ENCODE results near the gene ARL1. TPM values are rescaled to one million over a fixed set of nuclear protein-coding genes. Genes with fewer than 3 reads are reported as not detected.

The ARL1 gene
- total and polyA plus RNA-seq, 9 of the 15 experiments (the other 6 are each of a cell fraction or from before 2014, with no cell fraction given) = 53.0 to 127 (median 68.6) TPM

DNA sequence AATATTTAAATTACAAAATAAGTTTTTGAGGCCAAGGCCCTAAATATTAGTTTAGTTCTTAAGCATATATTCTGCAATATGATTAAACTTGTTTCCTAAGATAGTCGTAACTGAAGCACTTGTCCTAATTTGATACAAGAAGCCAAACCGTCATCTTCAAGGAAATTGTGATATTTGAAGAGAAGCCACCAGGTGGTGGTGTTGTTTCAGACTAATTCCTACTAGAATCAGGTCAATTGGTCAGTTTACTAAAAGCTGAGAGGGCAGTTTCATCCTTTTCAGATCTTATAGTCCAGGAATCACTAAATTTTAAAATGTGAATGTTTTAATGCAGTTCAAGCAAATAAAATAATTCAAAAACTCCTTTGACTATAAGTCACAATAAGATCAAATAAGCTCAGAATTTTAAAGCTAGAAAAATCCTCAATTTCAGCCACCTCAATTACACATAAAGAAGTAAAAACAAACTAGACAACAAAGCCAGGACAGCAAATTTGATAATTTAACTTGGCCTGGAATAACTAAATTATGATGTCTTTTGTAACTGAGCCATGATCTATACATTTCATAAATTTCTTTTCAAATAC lies 7.1 kb upstream of the ARL1 start (continued):
- TF ChIP-seq, protein P1, sequence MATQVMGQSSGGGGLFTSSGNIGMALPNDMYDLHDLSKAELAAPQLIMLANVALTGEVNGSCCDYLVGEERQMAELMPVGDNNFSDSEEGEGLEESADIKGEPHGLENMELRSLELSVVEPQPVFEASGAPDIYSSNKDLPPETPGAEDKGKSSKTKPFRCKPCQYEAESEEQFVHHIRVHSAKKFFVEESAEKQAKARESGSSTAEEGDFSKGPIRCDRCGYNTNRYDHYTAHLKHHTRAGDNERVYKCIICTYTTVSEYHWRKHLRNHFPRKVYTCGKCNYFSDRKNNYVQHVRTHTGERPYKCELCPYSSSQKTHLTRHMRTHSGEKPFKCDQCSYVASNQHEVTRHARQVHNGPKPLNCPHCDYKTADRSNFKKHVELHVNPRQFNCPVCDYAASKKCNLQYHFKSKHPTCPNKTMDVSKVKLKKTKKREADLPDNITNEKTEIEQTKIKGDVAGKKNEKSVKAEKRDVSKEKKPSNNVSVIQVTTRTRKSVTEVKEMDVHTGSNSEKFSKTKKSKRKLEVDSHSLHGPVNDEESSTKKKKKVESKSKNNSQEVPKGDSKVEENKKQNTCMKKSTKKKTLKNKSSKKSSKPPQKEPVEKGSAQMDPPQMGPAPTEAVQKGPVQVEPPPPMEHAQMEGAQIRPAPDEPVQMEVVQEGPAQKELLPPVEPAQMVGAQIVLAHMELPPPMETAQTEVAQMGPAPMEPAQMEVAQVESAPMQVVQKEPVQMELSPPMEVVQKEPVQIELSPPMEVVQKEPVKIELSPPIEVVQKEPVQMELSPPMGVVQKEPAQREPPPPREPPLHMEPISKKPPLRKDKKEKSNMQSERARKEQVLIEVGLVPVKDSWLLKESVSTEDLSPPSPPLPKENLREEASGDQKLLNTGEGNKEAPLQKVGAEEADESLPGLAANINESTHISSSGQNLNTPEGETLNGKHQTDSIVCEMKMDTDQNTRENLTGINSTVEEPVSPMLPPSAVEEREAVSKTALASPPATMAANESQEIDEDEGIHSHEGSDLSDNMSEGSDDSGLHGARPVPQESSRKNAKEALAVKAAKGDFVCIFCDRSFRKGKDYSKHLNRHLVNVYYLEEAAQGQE (IDR thresholded peaks at IDR 0.05; ENCODE audit: borderline replicate concordance) = peak; percentile 76; the same call in 1 of the 2 replicates
- TF ChIP-seq, protein P1 (CRISPR knock-in tag; IDR thresholded peaks at IDR 0.05; ENCODE audit: low read depth) = no peak
- TF ChIP-seq MAFG (tag; conservative IDR thresholded peaks at IDR 0.05) (peak; percentile 78), RAD21 (CRISPR knock-in tag; conservative IDR thresholded peaks at IDR 0.05 in 1 of 2, IDR thresholded peaks at IDR 0.05 in 1 of 2) (peak; percentile 87 to 88), ZNF764 (CRISPR knock-in tag; IDR thresholded peaks at IDR 0.05; ENCODE audit: low read depth) (no peak), BMI1 (IDR thresholded peaks at IDR 0.05; ENCODE audit: low read length) (no peak), ZNF316 (IDR thresholded peaks at IDR 0.05) (peak; percentile 88), ZNF3 (CRISPR knock-in tag; IDR thresholded peaks at IDR 0.05) (0 out of 2 replicates have a peak, but pooled peaks have one; percentile 63), ZKSCAN3 (CRISPR knock-in tag; IDR thresholded peaks at IDR 0.05) (no peak), MAFK (IDR thresholded peaks at IDR 0.05; ENCODE audit: low read length) (peak; percentile 60)
- TF ChIP-seq, protein P2, sequence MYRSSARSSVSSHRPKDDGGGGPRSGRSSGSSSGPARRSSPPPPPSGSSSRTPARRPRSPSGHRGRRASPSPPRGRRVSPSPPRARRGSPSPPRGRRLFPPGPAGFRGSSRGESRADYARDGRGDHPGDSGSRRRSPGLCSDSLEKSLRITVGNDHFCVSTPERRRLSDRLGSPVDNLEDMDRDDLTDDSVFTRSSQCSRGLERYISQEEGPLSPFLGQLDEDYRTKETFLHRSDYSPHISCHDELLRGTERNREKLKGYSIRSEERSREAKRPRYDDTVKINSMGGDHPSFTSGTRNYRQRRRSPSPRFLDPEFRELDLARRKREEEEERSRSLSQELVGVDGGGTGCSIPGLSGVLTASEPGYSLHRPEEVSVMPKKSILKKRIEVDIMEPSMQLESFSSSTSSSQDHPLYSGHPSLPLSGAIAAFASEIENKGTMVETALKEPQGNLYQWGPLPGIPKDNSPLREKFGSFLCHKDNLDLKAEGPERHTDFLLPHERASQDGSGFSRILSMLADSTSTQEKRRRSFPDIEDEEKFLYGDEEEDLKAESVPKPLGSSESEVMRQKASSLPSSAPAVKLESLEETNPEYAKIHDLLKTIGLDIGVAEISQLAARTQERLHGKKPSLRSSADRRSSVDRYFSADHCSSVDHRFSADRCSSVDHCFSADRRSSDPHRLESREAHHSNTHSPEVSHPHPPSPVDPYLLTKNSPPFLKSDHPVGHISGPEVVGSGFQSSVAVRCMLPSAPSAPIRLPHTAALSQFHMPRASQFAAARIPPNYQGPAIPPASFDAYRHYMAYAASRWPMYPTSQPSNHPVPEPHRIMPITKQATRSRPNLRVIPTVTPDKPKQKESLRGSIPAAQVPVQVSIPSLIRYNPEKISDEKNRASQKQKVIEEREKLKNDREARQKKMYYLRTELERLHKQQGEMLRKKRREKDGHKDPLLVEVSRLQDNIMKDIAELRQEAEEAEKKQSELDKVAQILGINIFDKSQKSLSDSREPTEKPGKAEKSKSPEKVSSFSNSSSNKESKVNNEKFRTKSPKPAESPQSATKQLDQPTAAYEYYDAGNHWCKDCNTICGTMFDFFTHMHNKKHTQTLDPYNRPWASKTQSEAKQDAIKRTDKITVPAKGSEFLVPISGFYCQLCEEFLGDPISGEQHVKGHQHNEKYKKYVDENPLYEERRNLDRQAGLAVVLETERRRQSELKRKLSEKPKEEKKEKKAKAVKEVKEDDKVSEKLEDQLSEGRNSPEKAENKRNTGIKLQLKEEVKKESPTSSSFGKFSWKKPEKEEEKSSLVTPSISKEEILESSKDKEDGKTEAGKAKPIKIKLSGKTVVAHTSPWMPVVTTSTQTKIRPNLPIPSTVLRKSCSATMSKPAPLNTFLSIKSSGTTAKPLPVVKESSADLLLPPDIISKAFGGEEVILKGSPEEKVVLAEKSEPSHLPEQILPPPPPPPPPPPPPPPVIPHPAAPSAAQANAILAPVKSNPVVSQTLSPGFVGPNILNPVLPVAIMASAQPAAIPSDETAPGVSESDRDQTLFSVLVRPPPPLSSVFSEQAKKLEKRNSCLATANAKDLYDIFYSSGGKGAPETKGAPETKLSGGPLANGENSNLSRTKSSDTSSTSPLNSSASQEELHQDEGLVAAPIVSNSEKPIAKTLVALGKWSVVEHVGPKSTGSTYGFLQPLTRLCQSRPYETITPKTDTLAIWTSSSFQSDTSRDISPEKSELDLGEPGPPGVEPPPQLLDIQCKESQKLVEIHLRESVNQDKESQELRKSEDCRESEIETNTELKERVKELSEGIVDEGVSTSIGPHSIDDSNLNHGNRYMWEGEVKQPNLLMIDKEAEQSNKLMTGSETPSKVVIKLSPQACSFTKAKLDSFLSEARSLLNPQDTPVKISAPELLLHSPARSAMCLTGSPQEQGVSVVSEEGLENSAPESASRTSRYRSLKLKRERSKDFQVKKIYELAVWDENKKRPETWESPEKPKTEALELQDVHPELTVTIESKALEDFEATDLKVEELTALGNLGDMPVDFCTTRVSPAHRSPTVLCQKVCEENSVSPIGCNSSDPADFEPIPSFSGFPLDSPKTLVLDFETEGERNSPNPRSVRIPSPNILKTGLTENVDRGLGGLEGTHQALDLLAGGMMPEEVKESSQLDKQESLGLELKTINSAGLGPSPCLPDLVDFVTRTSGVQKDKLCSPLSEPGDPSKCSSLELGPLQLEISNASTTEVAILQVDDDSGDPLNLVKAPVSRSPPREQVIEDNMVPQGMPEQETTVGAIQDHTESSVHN (IDR thresholded peaks at IDR 0.05; ENCODE audit: borderline replicate concordance in 1 of 2, low read depth in 1 of 2) = no peak

Data from K562 (cell line).